ENCODE data around the gene PIP5K1B.

The PIP5K1B gene, protein sequence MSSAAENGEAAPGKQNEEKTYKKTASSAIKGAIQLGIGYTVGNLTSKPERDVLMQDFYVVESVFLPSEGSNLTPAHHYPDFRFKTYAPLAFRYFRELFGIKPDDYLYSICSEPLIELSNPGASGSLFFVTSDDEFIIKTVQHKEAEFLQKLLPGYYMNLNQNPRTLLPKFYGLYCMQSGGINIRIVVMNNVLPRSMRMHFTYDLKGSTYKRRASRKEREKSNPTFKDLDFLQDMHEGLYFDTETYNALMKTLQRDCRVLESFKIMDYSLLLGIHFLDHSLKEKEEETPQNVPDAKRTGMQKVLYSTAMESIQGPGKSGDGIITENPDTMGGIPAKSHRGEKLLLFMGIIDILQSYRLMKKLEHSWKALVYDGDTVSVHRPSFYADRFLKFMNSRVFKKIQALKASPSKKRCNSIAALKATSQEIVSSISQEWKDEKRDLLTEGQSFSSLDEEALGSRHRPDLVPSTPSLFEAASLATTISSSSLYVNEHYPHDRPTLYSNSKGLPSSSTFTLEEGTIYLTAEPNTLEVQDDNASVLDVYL

DNA sequence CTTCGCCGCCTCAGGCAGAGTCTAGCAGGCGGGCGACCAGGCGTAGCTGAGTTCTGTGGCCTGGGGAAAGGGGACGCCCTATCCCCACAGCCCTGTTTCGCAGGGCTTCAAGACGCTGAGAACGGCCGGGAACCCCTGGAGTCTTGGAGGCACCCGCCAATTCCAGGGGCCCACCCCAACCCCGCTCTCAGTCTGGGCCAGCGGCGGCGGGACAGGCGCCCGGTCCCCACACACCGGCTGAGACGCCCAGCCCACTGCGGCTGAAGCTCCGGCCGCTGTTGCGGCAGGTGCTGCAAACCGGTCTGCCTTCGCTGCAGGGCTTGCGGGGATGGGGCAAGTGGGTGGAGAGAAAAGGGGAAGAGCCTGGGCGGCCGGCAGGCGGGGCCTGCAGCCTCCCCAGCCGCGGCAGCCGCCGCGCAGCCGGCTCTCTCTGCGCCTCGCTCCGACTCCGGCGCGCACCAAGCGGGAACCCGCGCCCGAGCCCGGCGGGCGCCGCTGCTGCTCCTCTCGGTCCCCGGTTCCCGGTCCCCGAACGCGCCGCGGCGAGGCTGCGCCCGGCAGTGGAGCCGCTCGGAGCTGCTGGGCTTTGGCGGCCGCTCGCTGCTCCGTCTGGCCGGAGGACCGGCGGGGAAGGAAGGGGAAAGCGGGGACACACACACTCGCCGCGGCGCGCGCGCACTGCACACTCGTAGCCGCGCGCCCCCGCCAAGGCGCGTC lies at the start of gene PIP5K1B:
TSS of gene PIP5K1B (plus strand) at position 427 of the 717 bp plus-strand sequence. CDS start 117,375 bp downstream, outside the sequence.
- Histone ChIP-seq H3K79me2 (ENCODE audit: insufficient read depth, low read depth) (no peaks in the 10 kb centered on the region; the same call in 1 of the 2 replicates), H3K4me3 (IDR thresholded peaks at IDR 0.05; ENCODE audit: insufficient read depth, low read depth, low read length) (no peak within 1 kb of the TSS), H2AFZ (ENCODE audit: low read depth) (peak within 1 kb of the TSS; percentile 97), H3K9ac (peak within 1 kb of the TSS; percentile 50; the same call in 1 of the 2 replicates), H4K20me1 (ENCODE audit: insufficient read depth) (no peaks in the 10 kb centered on the region), H3K27ac (peak within 1 kb of the TSS; percentile 58), H3K4me2 (peak within 1 kb of the TSS; percentile 95), H3K4me1 (ENCODE audit: low read depth, poor library complexity, severe bottlenecking) (peaks cover 44% of the 10 kb centered on the region), H3K36me3 (ENCODE audit: insufficient read depth) (no peaks in the 10 kb centered on the region), H3K27me3 (ENCODE audit: insufficient read depth, low read depth) (no peaks in the 10 kb centered on the region)
- TF ChIP-seq CTCF (conservative IDR thresholded peaks at IDR 0.05; ENCODE audit: low read depth, low read length) = no peak

- Histone ChIP-seq H4K20me1 (ENCODE audit: insufficient read depth) (no peaks in the 10 kb centered on the region), H3K27ac (no peak overlapping the region), H3K4me2 (no peak overlapping the region), H3K4me3 (IDR thresholded peaks at IDR 0.05; ENCODE audit: insufficient read depth, low read depth, low read length) (no peak overlapping the region), H2AFZ (ENCODE audit: low read depth) (no peak overlapping the region), H3K27me3 (ENCODE audit: insufficient read depth, low read depth) (no peaks in the 10 kb centered on the region), H3K79me2 (ENCODE audit: insufficient read depth, low read depth) (no peaks in the 10 kb centered on the region), H3K9ac (no peak overlapping the region), H3K36me3 (ENCODE audit: insufficient read depth) (no peaks in the 10 kb centered on the region), H3K4me1 (ENCODE audit: low read depth, poor library complexity, severe bottlenecking) (no peaks in the 10 kb centered on the region)
- no peak for TF ChIP-seq CTCF (conservative IDR thresholded peaks at IDR 0.05; ENCODE audit: low read depth, low read length)
These were observed 41.0 kb upstream of the PIP5K1B start for GRCh38 chr9:68664036-68664435.

DNA sequence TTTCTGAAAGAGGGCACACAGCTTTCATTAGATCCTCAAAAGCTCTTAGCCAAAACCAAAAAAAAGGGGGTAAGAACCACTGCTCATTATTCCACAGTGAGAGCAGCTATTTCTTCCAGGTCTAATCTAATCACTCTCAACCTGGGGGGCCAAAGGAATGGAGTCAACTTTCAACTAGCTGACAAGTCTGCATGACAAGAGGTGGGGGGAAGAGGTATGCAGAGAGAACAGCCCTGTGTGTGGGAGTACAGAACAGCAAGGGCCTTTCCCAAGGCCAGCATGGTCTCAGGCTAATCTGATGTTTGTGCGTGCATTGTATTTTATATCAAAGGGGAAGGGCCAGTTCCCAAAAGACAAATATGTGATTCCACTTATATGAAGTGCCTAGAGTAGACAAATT lies 36.9 kb upstream of the PIP5K1B start:
- Histone ChIP-seq H2AFZ (ENCODE audit: low read depth) (no peak overlapping the region), H3K27ac (no peak overlapping the region), H3K4me2 (no peak overlapping the region), H3K9ac (no peak overlapping the region), H3K36me3 (ENCODE audit: insufficient read depth) (no peaks in the 10 kb centered on the region), H3K27me3 (ENCODE audit: insufficient read depth, low read depth) (no peaks in the 10 kb centered on the region), H3K79me2 (ENCODE audit: insufficient read depth, low read depth) (no peaks in the 10 kb centered on the region), H3K4me3 (IDR thresholded peaks at IDR 0.05; ENCODE audit: insufficient read depth, low read depth, low read length) (no peak overlapping the region), H3K4me1 (ENCODE audit: low read depth, poor library complexity, severe bottlenecking) (no peaks in the 10 kb centered on the region), H4K20me1 (ENCODE audit: insufficient read depth) (no peaks in the 10 kb centered on the region)
- TF ChIP-seq CTCF (conservative IDR thresholded peaks at IDR 0.05; ENCODE audit: low read depth, low read length) = no peak

- no peak for TF ChIP-seq CTCF (conservative IDR thresholded peaks at IDR 0.05; ENCODE audit: low read depth, low read length)
- H2AFZ ChIP-seq (ENCODE audit: low read depth) = no peak overlapping the region
These were observed 35.8 kb upstream of the PIP5K1B start for GRCh38 chr9:68669218-68669617.

More at GRCh38 chr9:68669218-68669617, 35.8 kb upstream of the PIP5K1B start:
- H3K27ac ChIP-seq = no peak overlapping the region
- H3K4me2 ChIP-seq = no peak overlapping the region
- H3K27me3 ChIP-seq (ENCODE audit: insufficient read depth, low read depth) = no peaks in the 10 kb centered on the region
- no peak overlapping the region for H3K4me3 ChIP-seq (IDR thresholded peaks at IDR 0.05; ENCODE audit: insufficient read depth, low read depth, low read length)
- no peaks in the 10 kb centered on the region for H4K20me1 ChIP-seq (ENCODE audit: insufficient read depth)
- H3K9ac ChIP-seq = no peak overlapping the region
- no peaks in the 10 kb centered on the region for H3K36me3 ChIP-seq (ENCODE audit: insufficient read depth)
- no peaks in the 10 kb centered on the region for H3K4me1 ChIP-seq (ENCODE audit: low read depth, poor library complexity, severe bottlenecking)
- H3K79me2 ChIP-seq (ENCODE audit: insufficient read depth, low read depth) = no peaks in the 10 kb centered on the region
